Activated CD8-positive, alpha-beta T cell treated with anti-CD3 and anti-CD28 coated beads for 36 hours (primary cell): Measurements from ENCODE around the gene HNRNPM. TPM values are rescaled to one million over a fixed set of nuclear protein-coding genes. Genes with fewer than 3 reads are reported as not detected.

Source experiments
- ATAC-seq: fragments of 200-7000 bp; cut with Tn5 transposase; one replicate; pipeline ENCODE4 v1.10.0; 2021; ENCODE audit warnings: mild to moderate bottlenecking, moderate library complexity
- CTCF ChIA-PET: fragments of 350-600 bp; sonication (Branson Sonifier 250); formaldehyde crosslinking; loops from one replicate; lab custom pipeline; 2021; ENCODE audit warnings: antibody characterized with exemption; lab: Charles Lee
- POLR2A ChIA-PET: fragments of 350-600 bp; sonication (Branson Sonifier 250); formaldehyde crosslinking; loops from one replicate; lab custom pipeline; 2021; ENCODE audit warnings: antibody characterized with exemption; lab: Charles Lee
- DNase-seq: peaks from one replicate; pipeline ENCODE4 v3.0.0-alpha.2; 2020
- H3K27ac Mint-ChIP-seq: one replicate; pipeline ENCODE4 v1.8.0; 2021; ENCODE audit warnings: mild to moderate bottlenecking, mixed read lengths
- H3K27me3 Mint-ChIP-seq: one replicate; pipeline ENCODE4 v1.8.0; 2021; ENCODE audit warnings: mixed read lengths
- H3K36me3 Mint-ChIP-seq: one replicate; pipeline ENCODE4 v1.8.0; 2021; ENCODE audit warnings: low read depth, mixed read lengths
- H3K4me1 Mint-ChIP-seq: one replicate; pipeline ENCODE4 v1.8.0; 2021; ENCODE audit warnings: low read depth, mixed read lengths
- H3K4me3 Mint-ChIP-seq: one replicate; pipeline ENCODE4 v1.8.0; 2021; ENCODE audit warnings: mild to moderate bottlenecking, moderate library complexity, mixed read lengths
- H3K9me3 Mint-ChIP-seq: one replicate; pipeline ENCODE4 v1.8.0; 2021; ENCODE audit warnings: mixed read lengths
- intact Hi-C: fragments of 100-400 bp; cut with micrococcal nuclease; formaldehyde crosslinking; loops from one replicate; pipeline ENCODE4 v1.10.0; 2022
- total RNA-seq, 2 experiments: library from RNA; stranded (reverse); gene quantifications; one replicate each; pipeline ENCODE4 v1.2.3, GENCODE V29; 2021
- TF ChIP-seq, protein P1 (sequence below): fragments of 200-600 bp; IDR thresholded peaks from one replicate; pipeline ENCODE4 v1.8.0; 2022; ENCODE audit warnings: antibody characterized with exemption, mild to moderate bottlenecking

HNRNPM gene
- total RNA-seq, 2 experiments from 2014 or later = 242 to 254 TPM

DNA sequence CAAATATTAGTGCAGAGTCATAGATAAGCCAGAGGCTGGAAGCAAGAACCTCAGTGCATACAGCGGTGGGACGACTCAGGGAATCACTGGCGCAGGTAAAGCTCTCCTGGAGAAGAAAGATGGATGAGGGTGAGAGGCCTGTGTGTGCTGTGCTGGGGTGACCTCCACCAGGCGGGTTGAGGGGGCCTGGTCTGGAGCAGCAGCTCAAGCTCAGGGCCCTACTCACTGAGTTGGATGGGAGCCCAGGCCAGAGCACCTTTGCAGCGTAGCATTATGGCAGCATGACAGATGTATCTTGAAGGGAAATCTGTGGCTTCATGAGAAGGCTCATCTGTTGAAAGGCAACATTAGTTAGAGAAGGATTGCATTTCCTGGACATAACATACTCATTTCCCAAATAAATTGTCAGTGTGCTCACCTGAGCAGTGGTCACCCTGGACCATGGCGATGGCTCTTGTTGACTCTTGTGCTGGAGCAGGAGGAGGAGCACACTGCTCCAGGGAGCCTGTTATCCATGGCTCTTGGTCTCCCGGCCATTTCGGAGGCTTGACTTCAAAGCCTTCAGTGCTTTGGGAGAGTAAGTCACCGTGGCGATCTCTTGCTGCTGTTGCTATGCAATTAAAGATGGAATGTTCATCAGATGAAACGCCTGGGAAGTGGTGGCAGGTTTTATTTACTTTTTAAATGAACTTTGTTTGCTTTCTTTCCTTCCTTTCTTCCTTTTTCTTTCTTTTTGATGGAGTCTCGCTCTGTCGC is 25.0 kb downstream of the HNRNPM start:
- intact Hi-C loops = no loop called here
- no peak overlapping the region for H3K27ac Mint-ChIP-seq
- ATAC-seq = no peak
- no peak overlapping the region for H3K4me3 Mint-ChIP-seq
- CTCF ChIA-PET = interaction anchor here (2.0 kb wide), 1 partner anchor 36 kb away, joined by 5 read pairs; no protein-coding TSS in a partner anchor
- no peaks in the 10 kb centered on the region for H3K9me3 Mint-ChIP-seq
- no peaks in the 10 kb centered on the region for H3K27me3 Mint-ChIP-seq
- POLR2A ChIA-PET = interaction anchor here (1.1 kb wide), 1 partner anchor 10 kb away, joined by 3 read pairs; no protein-coding TSS in a partner anchor
- H3K4me1 Mint-ChIP-seq = peaks cover 15% of the 10 kb centered on the region
- peaks cover 78% of the 10 kb centered on the region for H3K36me3 Mint-ChIP-seq
- TF ChIP-seq, protein P1, sequence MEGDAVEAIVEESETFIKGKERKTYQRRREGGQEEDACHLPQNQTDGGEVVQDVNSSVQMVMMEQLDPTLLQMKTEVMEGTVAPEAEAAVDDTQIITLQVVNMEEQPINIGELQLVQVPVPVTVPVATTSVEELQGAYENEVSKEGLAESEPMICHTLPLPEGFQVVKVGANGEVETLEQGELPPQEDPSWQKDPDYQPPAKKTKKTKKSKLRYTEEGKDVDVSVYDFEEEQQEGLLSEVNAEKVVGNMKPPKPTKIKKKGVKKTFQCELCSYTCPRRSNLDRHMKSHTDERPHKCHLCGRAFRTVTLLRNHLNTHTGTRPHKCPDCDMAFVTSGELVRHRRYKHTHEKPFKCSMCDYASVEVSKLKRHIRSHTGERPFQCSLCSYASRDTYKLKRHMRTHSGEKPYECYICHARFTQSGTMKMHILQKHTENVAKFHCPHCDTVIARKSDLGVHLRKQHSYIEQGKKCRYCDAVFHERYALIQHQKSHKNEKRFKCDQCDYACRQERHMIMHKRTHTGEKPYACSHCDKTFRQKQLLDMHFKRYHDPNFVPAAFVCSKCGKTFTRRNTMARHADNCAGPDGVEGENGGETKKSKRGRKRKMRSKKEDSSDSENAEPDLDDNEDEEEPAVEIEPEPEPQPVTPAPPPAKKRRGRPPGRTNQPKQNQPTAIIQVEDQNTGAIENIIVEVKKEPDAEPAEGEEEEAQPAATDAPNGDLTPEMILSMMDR = no peak
- DNase-seq = no peak

DNA sequence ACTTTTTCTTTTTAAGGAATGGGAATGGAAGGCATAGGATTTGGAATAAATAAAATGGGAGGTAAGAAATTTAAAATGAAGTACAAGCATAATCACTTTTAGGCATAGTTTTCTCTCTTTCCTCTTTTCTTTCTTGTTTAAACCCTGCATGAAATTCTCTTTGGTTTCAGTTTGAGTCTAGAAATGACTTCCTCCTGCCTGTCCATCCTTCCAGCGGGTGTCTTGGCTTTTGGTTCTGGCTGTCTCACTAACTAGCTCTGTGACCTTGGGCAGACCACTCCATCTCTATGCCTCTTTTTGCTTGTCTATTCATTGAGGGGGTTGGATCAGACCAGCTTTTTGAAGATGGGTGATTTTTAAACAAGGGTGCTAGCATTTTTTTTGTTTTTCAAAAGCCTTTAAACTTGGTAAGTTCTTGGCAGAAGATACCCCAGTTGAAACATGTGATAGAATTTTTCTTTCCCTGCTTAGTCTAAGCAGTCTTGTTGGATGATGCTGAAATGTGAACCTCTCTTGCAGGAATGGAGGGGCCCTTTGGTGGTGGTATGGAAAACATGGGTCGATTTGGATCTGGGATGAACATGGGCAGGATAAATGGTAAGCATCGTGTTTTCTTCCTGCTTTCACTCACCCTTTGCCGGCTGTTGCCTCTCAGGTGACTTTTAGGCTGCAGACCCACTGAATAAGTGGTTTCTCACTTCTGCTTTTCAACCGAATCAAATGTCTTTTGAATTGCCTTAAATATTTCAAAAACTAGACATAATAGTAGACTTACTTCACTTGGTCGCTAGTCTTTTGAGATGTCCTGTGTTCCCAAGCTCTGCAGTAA is 29.1 kb downstream of the HNRNPM start:
- TF ChIP-seq, protein P1 = no peak
- ATAC-seq (no peak), DNase-seq (no peak)
- H3K4me3 Mint-ChIP-seq = no peak overlapping the region
- peaks cover 76% of the 10 kb centered on the region for H3K36me3 Mint-ChIP-seq
- intact Hi-C loops = no loop called here
- H3K9me3 Mint-ChIP-seq = no peaks in the 10 kb centered on the region
- peak overlapping the region; percentile 46 for H3K27ac Mint-ChIP-seq
- ChIA-PET POLR2A (interaction anchor here (0.8 to 1.4 kb wide), 3 partner anchors 9 to 12 kb away, joined by 3 to 5 read pairs (median 3); no protein-coding TSS in a partner anchor), CTCF (interaction anchor here (1.4 to 1.6 kb wide), 2 partner anchors 18 to 120 kb away, joined by 3 read pairs; no protein-coding TSS in a partner anchor)
- H3K27me3 Mint-ChIP-seq = no peaks in the 10 kb centered on the region
- peaks cover 53% of the 10 kb centered on the region for H3K4me1 Mint-ChIP-seq

DNA sequence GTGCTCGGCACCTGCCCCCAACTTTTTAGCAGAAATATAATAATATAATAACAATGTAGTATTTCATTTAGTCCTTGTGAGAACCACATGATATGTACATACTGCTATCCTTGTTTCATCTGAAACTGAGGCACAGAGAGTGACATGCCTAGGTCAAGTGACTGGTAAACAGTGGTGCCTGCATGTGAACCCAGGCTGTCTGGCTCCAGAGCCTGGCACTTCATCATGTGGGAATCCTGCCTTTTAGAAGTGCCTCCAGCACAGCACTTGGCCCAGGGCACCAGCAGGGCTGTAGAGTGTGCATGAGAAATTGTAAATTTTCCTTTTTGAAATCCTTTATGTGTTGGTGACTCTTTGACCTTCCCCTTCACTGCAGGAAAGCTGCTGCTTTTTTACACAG is 30.2 kb downstream of the HNRNPM start:
- Mint-ChIP-seq H3K4me3 (no peak overlapping the region), H3K27ac (peak overlapping the region; percentile 63), H3K9me3 (no peaks in the 10 kb centered on the region), H3K27me3 (no peaks in the 10 kb centered on the region), H3K4me1 (peaks cover 56% of the 10 kb centered on the region), H3K36me3 (peaks cover 67% of the 10 kb centered on the region)
- no peak for ATAC-seq
- POLR2A ChIA-PET = no interaction called here
- intact Hi-C loops = no loop called here
- DNase-seq = no peak
- TF ChIP-seq, protein P1 = no peak
- CTCF ChIA-PET = no interaction called here

DNA sequence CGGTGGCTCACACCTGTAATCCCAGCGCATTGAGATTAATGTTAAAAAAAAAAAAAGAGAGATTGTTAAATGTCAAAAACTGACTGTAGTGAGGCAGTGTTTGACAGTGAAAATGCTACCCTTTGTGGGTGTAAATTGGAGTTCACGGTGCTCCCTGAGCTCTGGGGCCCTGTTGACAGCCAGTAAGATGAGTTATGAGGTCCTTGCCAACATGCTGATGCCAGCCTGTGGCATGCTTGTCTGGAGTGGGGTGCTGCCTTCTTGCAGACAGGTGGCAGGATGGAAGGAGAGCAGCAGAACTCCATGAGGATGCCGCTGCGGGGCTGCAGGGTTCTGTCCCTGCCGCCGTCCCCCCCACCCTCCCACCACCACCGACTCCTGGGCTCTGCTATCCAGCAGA is 31.7 kb downstream of the HNRNPM start:
- Mint-ChIP-seq H3K36me3 (peaks cover 67% of the 10 kb centered on the region), H3K9me3 (no peaks in the 10 kb centered on the region), H3K4me3 (no peak overlapping the region), H3K4me1 (peaks cover 69% of the 10 kb centered on the region), H3K27me3 (no peaks in the 10 kb centered on the region), H3K27ac (no peak overlapping the region)
- DNase-seq (no peak), ATAC-seq (no peak)
- POLR2A ChIA-PET = no interaction called here
- TF ChIP-seq, protein P1 = no peak
- intact Hi-C loops = no loop called here
- CTCF ChIA-PET = interaction anchor here (0.9 kb wide), 1 partner anchor 102 kb away, joined by 3 read pairs; no protein-coding TSS in a partner anchor
